ENCODE data around the gene NPHS1.

NPHS1 gene

DNA sequence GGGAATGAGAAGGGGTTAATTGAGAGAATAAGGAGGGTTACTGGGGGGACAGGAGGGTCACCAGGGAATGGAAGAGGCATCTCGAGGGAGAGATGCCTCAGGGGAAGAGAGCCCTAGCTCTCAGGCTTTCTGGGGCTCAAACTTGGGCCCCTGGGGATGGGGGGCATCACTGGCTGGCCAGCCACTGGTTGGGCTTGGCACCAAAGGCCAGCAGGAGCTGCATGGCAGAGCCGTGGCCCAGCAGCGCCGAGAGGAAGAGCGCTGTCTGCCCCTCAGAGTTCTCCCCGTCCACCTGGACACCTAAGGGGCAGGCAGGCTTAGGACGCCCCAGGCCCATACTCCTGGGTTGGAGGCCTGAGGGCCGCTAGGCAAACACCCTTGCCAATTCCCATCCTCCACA, 59.4 kb downstream of the NPHS1 start:
- in situ Hi-C loops (cut with MboI; ENCODE audit: low sequenced_read_pairs, unreplicated experiment), result no loop called here
- TF ChIP-seq, protein P1, sequence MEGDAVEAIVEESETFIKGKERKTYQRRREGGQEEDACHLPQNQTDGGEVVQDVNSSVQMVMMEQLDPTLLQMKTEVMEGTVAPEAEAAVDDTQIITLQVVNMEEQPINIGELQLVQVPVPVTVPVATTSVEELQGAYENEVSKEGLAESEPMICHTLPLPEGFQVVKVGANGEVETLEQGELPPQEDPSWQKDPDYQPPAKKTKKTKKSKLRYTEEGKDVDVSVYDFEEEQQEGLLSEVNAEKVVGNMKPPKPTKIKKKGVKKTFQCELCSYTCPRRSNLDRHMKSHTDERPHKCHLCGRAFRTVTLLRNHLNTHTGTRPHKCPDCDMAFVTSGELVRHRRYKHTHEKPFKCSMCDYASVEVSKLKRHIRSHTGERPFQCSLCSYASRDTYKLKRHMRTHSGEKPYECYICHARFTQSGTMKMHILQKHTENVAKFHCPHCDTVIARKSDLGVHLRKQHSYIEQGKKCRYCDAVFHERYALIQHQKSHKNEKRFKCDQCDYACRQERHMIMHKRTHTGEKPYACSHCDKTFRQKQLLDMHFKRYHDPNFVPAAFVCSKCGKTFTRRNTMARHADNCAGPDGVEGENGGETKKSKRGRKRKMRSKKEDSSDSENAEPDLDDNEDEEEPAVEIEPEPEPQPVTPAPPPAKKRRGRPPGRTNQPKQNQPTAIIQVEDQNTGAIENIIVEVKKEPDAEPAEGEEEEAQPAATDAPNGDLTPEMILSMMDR (IDR thresholded peaks at IDR 0.05; ENCODE audit: borderline replicate concordance, control extremely low read depth, extremely low read depth, insufficient read depth, missing control alignments), result no peak
- DNase-seq (ENCODE audit: low spot score), result no peak

DNA sequence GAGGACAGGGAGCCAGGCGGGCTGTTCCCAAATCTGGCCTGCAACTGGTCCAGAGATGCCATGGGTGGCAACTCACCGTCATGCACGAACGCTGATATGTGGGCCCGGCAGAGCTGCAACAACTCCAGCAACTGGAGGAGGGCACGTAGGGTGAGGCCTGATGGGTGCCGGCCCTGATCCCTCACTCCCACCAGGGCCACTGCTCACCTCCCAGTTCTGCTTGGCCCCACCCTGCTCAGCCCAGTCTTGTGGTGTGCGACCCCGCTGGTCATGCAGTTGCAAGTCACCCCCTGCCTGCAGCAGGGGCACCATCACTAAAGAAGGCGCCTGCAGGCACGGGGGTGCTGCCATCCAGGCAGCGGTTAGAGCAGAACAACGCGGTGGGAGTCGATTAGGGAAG, 60.0 kb downstream of the NPHS1 start:
- TF ChIP-seq, protein P1 (IDR thresholded peaks at IDR 0.05; ENCODE audit: borderline replicate concordance, control extremely low read depth, extremely low read depth, insufficient read depth, missing control alignments), result no peak
- in situ Hi-C loops (cut with MboI; ENCODE audit: low sequenced_read_pairs, unreplicated experiment), result no loop called here
- no peak for DNase-seq (ENCODE audit: low spot score)

DNA sequence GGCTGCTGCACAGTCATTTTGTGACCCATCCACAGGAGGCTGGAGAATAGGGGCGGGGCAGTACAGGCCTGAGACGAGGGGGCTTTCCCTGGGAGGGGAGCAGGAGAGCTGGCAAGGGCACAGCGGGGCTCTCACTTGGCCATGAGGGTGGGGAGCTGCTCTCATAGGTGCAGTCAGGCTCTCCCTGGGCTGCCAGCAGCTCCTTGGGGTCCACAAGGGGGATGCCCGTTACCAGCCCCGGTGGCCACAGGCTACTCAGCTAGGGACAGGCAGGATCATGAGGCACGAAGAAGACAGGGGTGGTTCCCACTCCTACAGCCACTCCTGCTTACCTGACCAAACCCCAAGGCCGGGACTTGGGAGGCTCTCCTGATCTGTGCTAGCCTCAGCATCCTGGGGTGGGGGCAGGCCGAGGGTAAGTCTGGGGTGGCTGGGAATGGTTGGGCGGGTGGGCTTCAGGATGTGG, 60.5 kb downstream of the NPHS1 start:
- in situ Hi-C loops (cut with MboI; ENCODE audit: low sequenced_read_pairs, unreplicated experiment), result no loop called here
- TF ChIP-seq, protein P1 (IDR thresholded peaks at IDR 0.05; ENCODE audit: borderline replicate concordance, control extremely low read depth, extremely low read depth, insufficient read depth, missing control alignments), result no peak
- no peak for DNase-seq (ENCODE audit: low spot score)

DNA sequence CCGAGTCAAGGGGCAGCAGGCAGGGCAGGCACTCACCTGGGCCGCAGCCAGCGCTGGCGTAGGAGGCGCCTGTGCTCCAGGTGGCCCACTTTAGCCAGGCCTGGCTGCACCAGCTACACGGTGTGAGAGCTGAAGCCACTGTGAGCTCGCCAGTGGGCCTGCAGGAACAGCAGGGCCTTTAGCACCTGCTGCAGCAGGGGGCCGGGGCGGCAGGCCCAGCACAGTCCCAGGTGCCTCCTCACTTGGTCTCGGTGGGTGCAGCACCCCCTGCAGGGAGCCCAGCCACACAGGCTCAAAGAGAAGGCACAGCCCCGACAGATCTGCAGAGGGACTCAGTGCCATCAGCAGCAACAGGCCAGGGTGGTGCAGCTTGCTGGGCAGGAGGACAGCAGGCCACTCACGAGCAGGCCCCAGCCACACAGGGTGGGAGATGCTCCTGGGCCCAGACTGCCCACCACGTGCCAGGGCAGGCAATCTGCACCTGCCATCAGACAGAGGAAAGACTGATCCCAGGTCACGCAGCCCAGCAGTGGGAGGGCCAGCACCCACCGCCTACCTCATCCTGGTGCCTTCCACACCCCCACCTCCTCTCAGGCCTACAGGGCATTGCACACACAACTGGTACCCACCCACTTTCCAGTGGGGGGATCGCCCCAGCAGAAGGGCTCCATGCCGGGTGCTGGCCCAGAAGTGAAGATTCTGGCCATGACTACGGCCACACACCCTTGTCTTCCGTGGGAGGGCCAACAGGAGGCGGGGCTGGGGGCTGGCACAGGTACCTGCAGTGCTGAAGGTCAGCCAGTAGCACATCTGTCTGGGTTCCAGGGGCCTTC, 61.1 kb downstream of the NPHS1 start:
- in situ Hi-C loops (cut with MboI; ENCODE audit: low sequenced_read_pairs, unreplicated experiment), result no loop called here
- no peak for DNase-seq (ENCODE audit: low spot score)

DNA sequence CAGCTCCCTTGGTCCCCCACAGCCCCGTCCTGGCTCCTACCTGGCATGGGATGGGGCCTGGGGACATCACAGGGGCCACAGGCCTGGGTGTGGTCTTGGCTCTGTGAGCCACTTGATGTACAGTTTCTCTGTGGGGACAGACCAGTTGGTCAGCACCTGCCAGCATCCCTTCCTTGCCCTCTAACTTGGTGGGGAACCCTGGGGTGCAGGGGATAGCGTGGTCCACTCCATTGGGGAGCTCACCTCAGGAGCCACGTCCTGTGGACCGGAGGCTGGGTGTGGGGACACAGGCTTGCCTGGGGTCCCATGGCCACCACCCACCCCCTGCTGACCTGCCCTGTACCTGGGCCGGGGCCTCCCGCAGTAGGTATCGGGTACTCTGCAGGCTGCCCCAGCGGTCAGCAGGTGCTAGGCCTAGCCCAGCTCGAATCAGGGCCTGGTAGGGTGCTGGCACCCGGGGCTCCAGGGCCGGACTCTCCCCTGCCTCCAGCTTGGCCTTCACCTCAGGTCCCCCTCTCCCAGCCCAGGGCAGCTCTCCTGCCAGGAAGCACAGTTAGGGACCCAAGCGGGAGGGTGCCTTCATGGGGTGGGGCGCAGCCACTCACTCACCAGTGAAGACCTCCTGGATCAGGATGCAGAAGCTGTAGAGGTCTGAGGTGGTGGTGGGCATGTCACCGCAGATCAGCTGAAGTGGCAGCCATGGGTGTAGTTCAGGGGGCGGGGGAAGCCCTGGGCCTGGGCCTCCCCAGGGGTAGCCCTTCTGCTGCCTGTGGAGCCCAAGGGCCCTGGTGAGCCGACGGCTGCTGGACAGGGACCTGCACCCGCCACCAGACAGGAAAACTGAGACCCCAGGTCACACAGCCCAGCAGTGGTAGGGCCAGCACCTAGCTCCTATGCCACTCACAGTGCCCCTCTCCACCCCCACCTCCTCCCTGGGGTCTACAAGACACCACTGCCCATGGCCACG, 62.0 kb downstream of the NPHS1 start:
- DNase-seq (ENCODE audit: low spot score), result no peak
- in situ Hi-C loops (cut with MboI; ENCODE audit: low sequenced_read_pairs, unreplicated experiment), result no loop called here
- TF ChIP-seq, protein P1 (IDR thresholded peaks at IDR 0.05; ENCODE audit: borderline replicate concordance, control extremely low read depth, extremely low read depth, insufficient read depth, missing control alignments), result no peak

More for the DNA sequence above, 61.1 kb downstream of the NPHS1 start:
- TF ChIP-seq, protein P1 (IDR thresholded peaks at IDR 0.05; ENCODE audit: borderline replicate concordance, control extremely low read depth, extremely low read depth, insufficient read depth, missing control alignments), result no peak

DNA sequence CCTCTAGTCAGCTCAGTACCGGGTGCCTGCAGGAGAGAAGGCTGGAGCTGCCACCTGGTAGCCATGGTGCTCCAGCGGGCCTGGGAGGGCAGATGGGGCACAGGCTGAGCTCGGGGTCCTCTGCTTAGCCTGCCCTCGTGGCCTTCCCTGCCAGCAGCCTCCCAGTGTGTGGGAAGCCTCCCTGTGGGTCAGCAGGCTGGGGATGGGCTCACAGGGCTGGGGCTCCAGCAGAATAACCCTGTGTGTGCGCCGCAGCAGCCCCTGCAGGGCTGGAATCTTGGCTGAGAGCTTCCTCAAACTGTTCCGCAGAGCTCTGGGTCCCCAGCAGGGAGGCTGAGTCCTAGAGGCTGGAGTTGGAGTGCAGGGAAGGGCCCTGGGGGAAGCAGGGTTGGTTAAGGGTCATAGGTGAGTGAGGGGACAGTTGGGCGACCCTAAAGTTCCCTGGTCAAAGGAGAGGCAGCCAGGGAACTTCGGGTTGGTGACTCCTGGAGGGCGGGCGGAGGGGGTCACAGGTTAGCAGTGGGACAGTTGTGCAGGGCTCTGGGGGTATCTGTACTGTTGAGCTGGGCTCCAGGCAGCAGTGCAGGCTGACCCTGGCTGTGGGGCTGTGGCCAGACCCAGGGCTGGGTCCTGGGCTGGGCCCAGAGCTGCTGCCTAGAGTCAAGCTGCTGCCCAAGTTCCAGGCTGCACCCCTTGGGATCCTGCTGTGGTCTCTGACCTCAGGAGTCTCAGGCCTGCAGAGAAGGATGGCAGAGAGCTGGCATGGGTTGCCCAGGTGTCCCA, 62.9 kb downstream of the NPHS1 start:
- no peak for DNase-seq (ENCODE audit: low spot score)
- TF ChIP-seq, protein P1 (IDR thresholded peaks at IDR 0.05; ENCODE audit: borderline replicate concordance, control extremely low read depth, extremely low read depth, insufficient read depth, missing control alignments), result no peak
- in situ Hi-C loops (cut with MboI; ENCODE audit: low sequenced_read_pairs, unreplicated experiment), result no loop called here
